Endodermal cell (in vitro differentiated cells): Measurements from ENCODE around the gene NLRP13. TPM values are rescaled to one million over a fixed set of nuclear protein-coding genes. Genes with fewer than 3 reads are reported as not detected.
"Not testable (repeated sequence)": the region's sequence is repeated elsewhere in the genome, so short reads cannot be mapped to it uniquely, and the experiment has no call there.

Experiments used
- DNase-seq: peaks from one replicate; pipeline ENCODE4 v3.0.0-alpha.2; 2017
- H3K27ac ChIP-seq: 2 replicates; pipeline ENCODE4 v1.5.1; 2013; ENCODE audit warnings: mild to moderate bottlenecking, low read depth, low read length, moderate library complexity
- H3K27me3 ChIP-seq: 2 replicates; pipeline ENCODE4 v1.6.1; 2013; ENCODE audit warnings: mild to moderate bottlenecking, low read length, moderate library complexity; ENCODE audit not compliant: insufficient read depth, control insufficient read depth, poor library complexity, severe bottlenecking
- H3K36me3 ChIP-seq: 2 replicates; pipeline ENCODE4 v1.7.0; 2013; ENCODE audit warnings: mild to moderate bottlenecking, low read length, moderate library complexity; ENCODE audit not compliant: control insufficient read depth, insufficient read depth
- H3K4me1 ChIP-seq: one replicate; pipeline ENCODE4 v1.7.0; 2013; ENCODE audit warnings: low read length; ENCODE audit not compliant: control insufficient read depth, insufficient read depth
- H3K4me3 ChIP-seq: 2 replicates; pipeline ENCODE4 v1.5.1; 2013; ENCODE audit warnings: mild to moderate bottlenecking, low read length, moderate library complexity
- H3K9ac ChIP-seq: 2 replicates; pipeline ENCODE4 v1.6.1; 2013; ENCODE audit warnings: mild to moderate bottlenecking, low read length, moderate library complexity; ENCODE audit not compliant: poor library complexity, severe bottlenecking; ENCODE audit errors: extremely low read depth
- H3K9me3 ChIP-seq: 2 replicates; pipeline ENCODE4 v1.6.1; 2013; ENCODE audit warnings: mild to moderate bottlenecking, low read length, moderate library complexity; ENCODE audit not compliant: control insufficient read depth
- H3K27ac Mint-ChIP-seq: 2 replicates; pipeline ENCODE4 v1.8.0; 2020; ENCODE audit warnings: mixed read lengths
- H3K27me3 Mint-ChIP-seq: 2 replicates; pipeline ENCODE4 v1.8.0; 2021; ENCODE audit warnings: mild to moderate bottlenecking, mixed read lengths; ENCODE audit not compliant: insufficient read depth
- H3K36me3 Mint-ChIP-seq: 2 replicates; pipeline ENCODE4 v1.8.0; 2020; ENCODE audit warnings: low read depth, mixed read lengths
- H3K4me1 Mint-ChIP-seq: 2 replicates; pipeline ENCODE4 v1.8.0; 2020; ENCODE audit warnings: mixed read lengths
- H3K4me3 Mint-ChIP-seq: 2 replicates; pipeline ENCODE4 v1.8.0; 2020; ENCODE audit warnings: mild to moderate bottlenecking, moderate library complexity, mixed read lengths
- H3K9me3 Mint-ChIP-seq: 2 replicates; pipeline ENCODE4 v1.8.0; 2020; ENCODE audit warnings: mild to moderate bottlenecking, mixed read lengths
- CTCF ChIP-seq: fragments of 200-600 bp; sonication (generic); conservative IDR thresholded peaks from 2 replicates; pipeline ENCODE4 v1.5.0; 2021; ENCODE audit warnings: antibody characterized with exemption, mild to moderate bottlenecking
- WGBS, 2 experiments: methylation state at CpG; one replicate each; pipeline versions ENCODE4 v1.1.5 to v1.1.7; 2013; ENCODE audit warnings: missing lambda C conversion rate in 2 of 2, mixed read lengths in 1 of 2; ENCODE audit not compliant: insufficient coverage in 1 of 2, insufficient read length in 1 of 2; 5-methylcytosine and 5-hydroxymethylcytosine counted together
- total RNA-seq, 2 donors: library from RNA; stranded (reverse); fragmentation: NEBNext Ultra II Directional in 1 of 2; extraction: Animal tissue kit (Norgen Biotek cat#: 25700) in 1 of 2; gene quantifications; 2 replicates in 1 of 2; 3 replicates in 1 of 2; pipeline ENCODE4 v1.2.1, GENCODE V29; 2021

NLRP13 gene
- total RNA-seq, 2 donors from 2014 or later: not detected

- H3K27ac Mint-ChIP-seq: no peak overlapping the region
- H3K36me3 Mint-ChIP-seq: peaks cover 3% of the 10 kb centered on the region
- WGBS, 2 experiments: 63 to 66% methylated on average over 3 to 7 of the region's 7 CpGs
Measured at GRCh38 chr19:55939206-55939605, 7.1 kb upstream of the NLRP13 start.

GRCh38 chr19:55935206-55935605 is 3.1 kb upstream of the NLRP13 start:
- 55 to 73% methylated on average over 3 to 9 of the region's 9 CpGs for WGBS, 2 experiments
- no peak overlapping the region for H3K4me3 ChIP-seq
- Mint-ChIP-seq H3K9me3 (peaks cover 88% of the 10 kb centered on the region), H3K4me1 (no peaks in the 10 kb centered on the region), H3K36me3 (no peaks in the 10 kb centered on the region), H3K27ac (no peak overlapping the region), H3K27me3 (no peaks in the 10 kb centered on the region), H3K4me3 (no peak overlapping the region)
- no peak for DNase-seq
- peaks cover 52% of the 10 kb centered on the region for H3K9me3 ChIP-seq
- H3K27me3 ChIP-seq: no peaks in the 10 kb centered on the region
- TF ChIP-seq CTCF: no peak
- H3K9ac ChIP-seq: no peak overlapping the region
- H3K36me3 ChIP-seq: no peaks in the 10 kb centered on the region
- no peaks in the 10 kb centered on the region for H3K4me1 ChIP-seq
- H3K27ac ChIP-seq: no peak overlapping the region

More at GRCh38 chr19:55939206-55939605, 7.1 kb upstream of the NLRP13 start:
- H3K9me3 ChIP-seq: peaks cover 57% of the 10 kb centered on the region
- no peaks in the 10 kb centered on the region for H3K27me3 Mint-ChIP-seq
- no peaks in the 10 kb centered on the region for H3K36me3 ChIP-seq
- no peaks in the 10 kb centered on the region for H3K4me1 Mint-ChIP-seq
- H3K9ac ChIP-seq: no peak overlapping the region
- no peak overlapping the region for H3K4me3 ChIP-seq
- no peak overlapping the region for H3K27ac ChIP-seq
- no peaks in the 10 kb centered on the region for H3K27me3 ChIP-seq
- H3K4me1 ChIP-seq: no peaks in the 10 kb centered on the region
- no peak for TF ChIP-seq CTCF
- DNase-seq: no peak
- peaks cover 90% of the 10 kb centered on the region for H3K9me3 Mint-ChIP-seq
- H3K4me3 Mint-ChIP-seq: no peak overlapping the region

GRCh38 chr19:55930996-55931515 is 1.1 kb downstream of the NLRP13 start:
- peaks cover 60% of the 10 kb centered on the region for H3K9me3 ChIP-seq

GRCh38 chr19:55929258-55929657 is 2.9 kb downstream of the NLRP13 start:
- H3K9me3 Mint-ChIP-seq: peaks cover 96% of the 10 kb centered on the region
- peaks cover 64% of the 10 kb centered on the region for H3K9me3 ChIP-seq
- not testable (repeated sequence) for H3K36me3 ChIP-seq, H3K27me3 Mint-ChIP-seq, H3K27ac ChIP-seq, H3K4me1 Mint-ChIP-seq, H3K4me3 ChIP-seq, H3K36me3 Mint-ChIP-seq, H3K4me3 Mint-ChIP-seq, H3K4me1 ChIP-seq, DNase-seq, H3K27me3 ChIP-seq, H3K27ac Mint-ChIP-seq, H3K9ac ChIP-seq
- WGBS, 2 experiments: 82 to 90% methylated on average over 4 of the region's 5 CpGs

More at GRCh38 chr19:55930996-55931515, 1.1 kb downstream of the NLRP13 start:
- no peaks in the 10 kb centered on the region for H3K4me1 Mint-ChIP-seq
- no peak overlapping the region for H3K9ac ChIP-seq
- no peaks in the 10 kb centered on the region for H3K36me3 Mint-ChIP-seq
- H3K4me3 Mint-ChIP-seq: no peak overlapping the region
- WGBS, 2 experiments: 77 to 82% methylated on average over 14 of the region's 14 CpGs
- no peak overlapping the region for H3K27ac ChIP-seq
- no peak for TF ChIP-seq CTCF
- H3K4me1 ChIP-seq: no peaks in the 10 kb centered on the region
- H3K9me3 Mint-ChIP-seq: peaks cover 96% of the 10 kb centered on the region
- H3K4me3 ChIP-seq: no peak overlapping the region
- DNase-seq: no peak
- no peaks in the 10 kb centered on the region for H3K36me3 ChIP-seq
- no peaks in the 10 kb centered on the region for H3K27me3 ChIP-seq
- H3K27ac Mint-ChIP-seq: no peak overlapping the region
- no peaks in the 10 kb centered on the region for H3K27me3 Mint-ChIP-seq
